Mesothelial cell of epicardium (in vitro differentiated cells): Measurements from ENCODE around the gene GRK5. TPM values are rescaled to one million over a fixed set of nuclear protein-coding genes. Genes with fewer than 3 reads are reported as not detected.

Experiments
- DNase-seq, 2 experiments: peaks; one replicate each; pipeline ENCODE4 v3.0.0; 2021; ENCODE audit warnings: low spot score in 2 of 2; ENCODE audit not compliant: unreplicated experiment in 2 of 2
- H3K27ac Mint-ChIP-seq: 2 replicates; pipeline ENCODE4 v1.8.0; 2021; ENCODE audit warnings: mixed read lengths
- H3K27me3 Mint-ChIP-seq: 2 replicates; pipeline ENCODE4 v1.8.0; 2021; ENCODE audit warnings: low read depth, mixed read lengths
- H3K36me3 Mint-ChIP-seq: 2 replicates; pipeline ENCODE4 v1.8.0; 2021; ENCODE audit warnings: mixed read lengths
- H3K4me1 Mint-ChIP-seq: 2 replicates; pipeline ENCODE4 v1.8.0; 2021; ENCODE audit warnings: mixed read lengths
- H3K4me3 Mint-ChIP-seq: 2 replicates; pipeline ENCODE4 v1.8.0; 2021; ENCODE audit warnings: mild to moderate bottlenecking, moderate library complexity, mixed read lengths
- H3K9me3 Mint-ChIP-seq: 2 replicates; pipeline ENCODE4 v1.8.0; 2021; ENCODE audit warnings: mixed read lengths
- total RNA-seq: library from RNA; stranded (reverse); gene quantifications from 3 replicates; pipeline ENCODE4 v1.2.1, GENCODE V29; 2021
- TF ChIP-seq, protein P1 (sequence below): fragments of 200-600 bp; sonication (generic); IDR thresholded peaks from one replicate; pipeline ENCODE4 v1.5.0; 2021; ENCODE audit warnings: antibody characterized with exemption; ENCODE audit not compliant: unreplicated experiment

GRK5 gene
- total RNA-seq, 1 donor from 2014 or later: 14.5 TPM

DNA sequence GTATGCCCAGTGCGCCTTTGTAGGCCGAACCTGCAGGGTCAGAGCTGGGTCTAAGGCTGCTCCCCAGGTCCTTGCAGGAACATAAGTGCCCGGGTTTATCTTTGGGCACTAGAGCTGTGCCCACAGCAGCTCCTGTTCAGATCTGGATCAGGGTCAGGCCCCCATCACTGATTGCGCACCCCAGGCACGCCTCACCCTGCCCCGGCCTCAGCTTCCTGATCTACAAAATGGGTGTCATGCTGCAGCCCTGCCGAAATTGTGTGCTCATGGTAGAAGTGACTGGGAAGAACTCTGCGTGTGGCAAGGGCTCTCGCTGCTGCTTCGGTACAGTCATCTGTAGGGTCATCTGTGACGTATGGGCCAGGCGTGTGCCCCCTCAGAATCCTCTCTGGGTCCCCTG lies 100.7 kb downstream of the GRK5 start:
- Mint-ChIP-seq H3K36me3 (no peaks in the 10 kb centered on the region), H3K9me3 (no peaks in the 10 kb centered on the region), H3K27ac (no peak overlapping the region), H3K4me1 (peaks cover 6% of the 10 kb centered on the region), H3K4me3 (no peak overlapping the region), H3K27me3 (no peaks in the 10 kb centered on the region)
- TF ChIP-seq, protein P1, sequence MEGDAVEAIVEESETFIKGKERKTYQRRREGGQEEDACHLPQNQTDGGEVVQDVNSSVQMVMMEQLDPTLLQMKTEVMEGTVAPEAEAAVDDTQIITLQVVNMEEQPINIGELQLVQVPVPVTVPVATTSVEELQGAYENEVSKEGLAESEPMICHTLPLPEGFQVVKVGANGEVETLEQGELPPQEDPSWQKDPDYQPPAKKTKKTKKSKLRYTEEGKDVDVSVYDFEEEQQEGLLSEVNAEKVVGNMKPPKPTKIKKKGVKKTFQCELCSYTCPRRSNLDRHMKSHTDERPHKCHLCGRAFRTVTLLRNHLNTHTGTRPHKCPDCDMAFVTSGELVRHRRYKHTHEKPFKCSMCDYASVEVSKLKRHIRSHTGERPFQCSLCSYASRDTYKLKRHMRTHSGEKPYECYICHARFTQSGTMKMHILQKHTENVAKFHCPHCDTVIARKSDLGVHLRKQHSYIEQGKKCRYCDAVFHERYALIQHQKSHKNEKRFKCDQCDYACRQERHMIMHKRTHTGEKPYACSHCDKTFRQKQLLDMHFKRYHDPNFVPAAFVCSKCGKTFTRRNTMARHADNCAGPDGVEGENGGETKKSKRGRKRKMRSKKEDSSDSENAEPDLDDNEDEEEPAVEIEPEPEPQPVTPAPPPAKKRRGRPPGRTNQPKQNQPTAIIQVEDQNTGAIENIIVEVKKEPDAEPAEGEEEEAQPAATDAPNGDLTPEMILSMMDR: no peak
- no peak for DNase-seq

DNA sequence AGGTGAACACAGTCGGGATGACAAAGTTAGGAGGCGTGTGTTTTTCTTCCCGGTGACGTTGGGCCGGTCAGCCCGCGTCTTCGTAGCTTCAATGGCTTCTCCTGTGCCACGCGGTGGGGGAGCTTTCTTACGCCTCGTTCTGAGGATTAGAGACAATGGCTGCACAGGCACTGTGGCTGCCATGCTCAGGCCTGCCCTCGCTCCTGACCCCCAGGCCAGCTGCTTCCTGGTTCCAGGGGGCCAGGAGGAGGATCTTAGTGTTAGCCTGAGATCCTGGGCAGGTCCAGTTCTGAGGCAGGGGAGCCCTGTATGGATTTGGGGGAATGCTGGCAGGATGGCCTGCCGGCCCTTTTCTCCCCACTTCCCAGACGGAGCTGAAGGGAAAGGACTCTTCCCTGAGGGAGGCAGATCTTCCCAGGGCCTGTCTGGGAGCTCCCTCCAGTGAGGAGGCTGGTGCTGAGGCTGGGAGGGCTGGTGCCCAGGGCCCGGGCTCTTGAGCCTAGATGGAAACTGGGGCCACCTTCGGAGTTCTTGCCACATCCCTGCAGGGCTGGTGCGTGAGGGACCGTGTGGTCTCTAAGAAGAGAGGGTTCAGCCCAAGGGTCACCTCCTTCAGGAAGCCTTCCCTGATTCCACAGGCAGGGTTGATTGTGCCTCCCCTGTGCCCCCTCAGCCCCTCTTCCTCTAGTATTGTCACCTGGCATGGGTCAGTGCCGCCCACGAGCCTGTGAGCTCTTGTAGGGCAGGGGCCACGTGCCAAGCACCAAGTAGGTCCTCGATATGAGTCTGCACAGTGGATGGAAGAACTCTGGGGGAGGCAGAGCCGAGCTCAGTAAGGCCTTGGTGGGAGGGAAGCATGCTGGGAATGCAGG lies 101.4 kb downstream of the GRK5 start:
- no peaks in the 10 kb centered on the region for H3K36me3 Mint-ChIP-seq
- no peaks in the 10 kb centered on the region for H3K9me3 Mint-ChIP-seq
- peaks cover 2% of the 10 kb centered on the region for H3K4me1 Mint-ChIP-seq
- no peak overlapping the region for H3K4me3 Mint-ChIP-seq
- TF ChIP-seq, protein P1: no peak
- DNase-seq: no peak
- no peak overlapping the region for H3K27ac Mint-ChIP-seq
- no peaks in the 10 kb centered on the region for H3K27me3 Mint-ChIP-seq

- H3K4me1 Mint-ChIP-seq: peaks cover 2% of the 10 kb centered on the region
- H3K27me3 Mint-ChIP-seq: no peaks in the 10 kb centered on the region
- DNase-seq: no peak
- TF ChIP-seq, protein P1: no peak
- no peaks in the 10 kb centered on the region for H3K9me3 Mint-ChIP-seq
- H3K4me3 Mint-ChIP-seq: no peak overlapping the region
- no peaks in the 10 kb centered on the region for H3K36me3 Mint-ChIP-seq
- no peak overlapping the region for H3K27ac Mint-ChIP-seq
These were observed 102.0 kb downstream of the GRK5 start for GRCh38 chr10:119309423-119309770.

- DNase-seq: no peak
- no peaks in the 10 kb centered on the region for H3K9me3 Mint-ChIP-seq
- TF ChIP-seq, protein P1: no peak
- H3K4me3 Mint-ChIP-seq: no peak overlapping the region
- no peaks in the 10 kb centered on the region for H3K36me3 Mint-ChIP-seq
- H3K27me3 Mint-ChIP-seq: no peaks in the 10 kb centered on the region
- no peak overlapping the region for H3K27ac Mint-ChIP-seq
- peaks cover 10% of the 10 kb centered on the region for H3K4me1 Mint-ChIP-seq
These were observed 103.4 kb downstream of the GRK5 start for GRCh38 chr10:119310806-119311205.

- H3K36me3 Mint-ChIP-seq: no peaks in the 10 kb centered on the region
- no peak overlapping the region for H3K27ac Mint-ChIP-seq
- H3K9me3 Mint-ChIP-seq: no peaks in the 10 kb centered on the region
- DNase-seq: no peak
- H3K4me1 Mint-ChIP-seq: peaks cover 18% of the 10 kb centered on the region
- no peaks in the 10 kb centered on the region for H3K27me3 Mint-ChIP-seq
- H3K4me3 Mint-ChIP-seq: no peak overlapping the region
- TF ChIP-seq, protein P1: no peak
These were observed 104.9 kb downstream of the GRK5 start for GRCh38 chr10:119312241-119312640.
